Chondrocyte (in vitro differentiated cells): Measurements from ENCODE around the gene KYNU. TPM values are rescaled to one million over a fixed set of nuclear protein-coding genes. Genes with fewer than 3 reads are reported as not detected.
A peak's percentile ranks its signal among the peaks of the same experiment; 100 is the strongest.

Experiments used
- DNase-seq: peaks from one replicate; pipeline ENCODE4 v3.0.0; 2021; ENCODE audit warnings: mixed read lengths, low spot score
- H3K27ac Mint-ChIP-seq: one replicate; pipeline ENCODE4 v1.8.0; 2021; ENCODE audit warnings: mild to moderate bottlenecking, moderate library complexity, mixed read lengths; ENCODE audit not compliant: unreplicated experiment
- H3K27me3 Mint-ChIP-seq: 2 replicates; pipeline ENCODE4 v1.8.0; 2021; ENCODE audit warnings: low read depth, mixed read lengths
- H3K36me3 Mint-ChIP-seq: 2 replicates; pipeline ENCODE4 v1.8.0; 2021; ENCODE audit warnings: low read depth, mixed read lengths
- H3K4me1 Mint-ChIP-seq: 2 replicates; pipeline ENCODE4 v1.8.0; 2021; ENCODE audit warnings: low read depth, mild to moderate bottlenecking, mixed read lengths
- H3K4me3 Mint-ChIP-seq: one replicate; pipeline ENCODE4 v1.8.0; 2021; ENCODE audit warnings: mild to moderate bottlenecking, moderate library complexity, mixed read lengths; ENCODE audit not compliant: unreplicated experiment
- H3K9me3 Mint-ChIP-seq: 2 replicates; pipeline ENCODE4 v1.8.0; 2021; ENCODE audit warnings: low read depth, mixed read lengths
- CTCF ChIP-seq: fragments of 200-600 bp; sonication (generic); IDR thresholded peaks from 2 replicates; pipeline ENCODE4 v1.5.0; 2021; ENCODE audit warnings: antibody characterized with exemption, mild to moderate bottlenecking, moderate library complexity
- total RNA-seq: library from RNA; stranded (reverse); gene quantifications from 3 replicates; pipeline ENCODE4 v1.2.1, GENCODE V29; 2021

Gene KYNU
- total RNA-seq, 1 donor from 2014 or later, result not detected

GRCh38 chr2:142981756-142982155 lies 104.3 kb downstream of the KYNU start:
- H3K27me3 Mint-ChIP-seq, result no peaks in the 10 kb centered on the region
- H3K27ac Mint-ChIP-seq, result no peak overlapping the region

GRCh38 chr2:142983174-142983573 lies 105.7 kb downstream of the KYNU start:
- TF ChIP-seq CTCF, result no peak
- no peak for DNase-seq
- Mint-ChIP-seq H3K27me3 (no peaks in the 10 kb centered on the region), H3K9me3 (no peaks in the 10 kb centered on the region), H3K36me3 (no peaks in the 10 kb centered on the region), H3K4me3 (no peak overlapping the region), H3K4me1 (peaks cover 4% of the 10 kb centered on the region), H3K27ac (no peak overlapping the region)

More at GRCh38 chr2:142981756-142982155, 104.3 kb downstream of the KYNU start:
- Mint-ChIP-seq H3K9me3 (no peaks in the 10 kb centered on the region), H3K4me1 (peaks cover 6% of the 10 kb centered on the region), H3K36me3 (no peaks in the 10 kb centered on the region), H3K4me3 (no peak overlapping the region)
- no peak for TF ChIP-seq CTCF
- DNase-seq, result no peak

- Mint-ChIP-seq H3K27ac (no peak overlapping the region), H3K4me3 (no peak overlapping the region)
These were observed 107.2 kb downstream of the KYNU start for GRCh38 chr2:142984657-142985056.

GRCh38 chr2:142987044-142987443 lies 109.6 kb downstream of the KYNU start:
- H3K36me3 Mint-ChIP-seq, result no peaks in the 10 kb centered on the region
- TF ChIP-seq CTCF, result no peak
- no peak overlapping the region for H3K27ac Mint-ChIP-seq
- H3K4me1 Mint-ChIP-seq, result peaks cover 5% of the 10 kb centered on the region
- no peaks in the 10 kb centered on the region for H3K27me3 Mint-ChIP-seq
- no peaks in the 10 kb centered on the region for H3K9me3 Mint-ChIP-seq
- no peak for DNase-seq
- no peak overlapping the region for H3K4me3 Mint-ChIP-seq

More at GRCh38 chr2:142984657-142985056, 107.2 kb downstream of the KYNU start:
- Mint-ChIP-seq H3K27me3 (no peaks in the 10 kb centered on the region), H3K36me3 (no peaks in the 10 kb centered on the region), H3K4me1 (peaks cover 9% of the 10 kb centered on the region), H3K9me3 (no peaks in the 10 kb centered on the region)
- no peak for TF ChIP-seq CTCF
- no peak for DNase-seq

- Mint-ChIP-seq H3K27me3 (no peaks in the 10 kb centered on the region), H3K4me3 (no peak overlapping the region), H3K36me3 (no peaks in the 10 kb centered on the region), H3K4me1 (peaks cover 5% of the 10 kb centered on the region), H3K9me3 (no peaks in the 10 kb centered on the region), H3K27ac (no peak overlapping the region)
- TF ChIP-seq CTCF, result peak; percentile 87
- no peak for DNase-seq
These were observed 112.1 kb downstream of the KYNU start for GRCh38 chr2:142989273-142990204.
